Fibroblast of mammary gland (primary cell): ENCODE data around the gene ANKRA2.

Source experiments
- DNase-seq: peaks from one replicate; pipeline ENCODE4 v3.0.0-alpha.2; 2010; ENCODE audit warnings: low read depth
- H3K4me3 ChIP-seq: 2 replicates; pipeline ENCODE4 v1.5.1; 2011; ENCODE audit warnings: low read depth, mild to moderate bottlenecking, low read length, moderate library complexity; ENCODE audit not compliant: control insufficient read depth
- TF ChIP-seq, protein P1 (sequence below): conservative IDR thresholded peaks from 2 replicates; pipeline ENCODE4 v1.5.1; 2011; ENCODE audit warnings: low read depth, low read length, inconsistent platforms; ENCODE audit not compliant: control insufficient read depth, insufficient read depth

Gene ANKRA2

GRCh38 chr5:73587923-73588322 lies 22.5 kb upstream of the ANKRA2 start:
- no peak overlapping the region for H3K4me3 ChIP-seq
- no peak for DNase-seq
- TF ChIP-seq, protein P1, sequence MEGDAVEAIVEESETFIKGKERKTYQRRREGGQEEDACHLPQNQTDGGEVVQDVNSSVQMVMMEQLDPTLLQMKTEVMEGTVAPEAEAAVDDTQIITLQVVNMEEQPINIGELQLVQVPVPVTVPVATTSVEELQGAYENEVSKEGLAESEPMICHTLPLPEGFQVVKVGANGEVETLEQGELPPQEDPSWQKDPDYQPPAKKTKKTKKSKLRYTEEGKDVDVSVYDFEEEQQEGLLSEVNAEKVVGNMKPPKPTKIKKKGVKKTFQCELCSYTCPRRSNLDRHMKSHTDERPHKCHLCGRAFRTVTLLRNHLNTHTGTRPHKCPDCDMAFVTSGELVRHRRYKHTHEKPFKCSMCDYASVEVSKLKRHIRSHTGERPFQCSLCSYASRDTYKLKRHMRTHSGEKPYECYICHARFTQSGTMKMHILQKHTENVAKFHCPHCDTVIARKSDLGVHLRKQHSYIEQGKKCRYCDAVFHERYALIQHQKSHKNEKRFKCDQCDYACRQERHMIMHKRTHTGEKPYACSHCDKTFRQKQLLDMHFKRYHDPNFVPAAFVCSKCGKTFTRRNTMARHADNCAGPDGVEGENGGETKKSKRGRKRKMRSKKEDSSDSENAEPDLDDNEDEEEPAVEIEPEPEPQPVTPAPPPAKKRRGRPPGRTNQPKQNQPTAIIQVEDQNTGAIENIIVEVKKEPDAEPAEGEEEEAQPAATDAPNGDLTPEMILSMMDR = no peak

DNA sequence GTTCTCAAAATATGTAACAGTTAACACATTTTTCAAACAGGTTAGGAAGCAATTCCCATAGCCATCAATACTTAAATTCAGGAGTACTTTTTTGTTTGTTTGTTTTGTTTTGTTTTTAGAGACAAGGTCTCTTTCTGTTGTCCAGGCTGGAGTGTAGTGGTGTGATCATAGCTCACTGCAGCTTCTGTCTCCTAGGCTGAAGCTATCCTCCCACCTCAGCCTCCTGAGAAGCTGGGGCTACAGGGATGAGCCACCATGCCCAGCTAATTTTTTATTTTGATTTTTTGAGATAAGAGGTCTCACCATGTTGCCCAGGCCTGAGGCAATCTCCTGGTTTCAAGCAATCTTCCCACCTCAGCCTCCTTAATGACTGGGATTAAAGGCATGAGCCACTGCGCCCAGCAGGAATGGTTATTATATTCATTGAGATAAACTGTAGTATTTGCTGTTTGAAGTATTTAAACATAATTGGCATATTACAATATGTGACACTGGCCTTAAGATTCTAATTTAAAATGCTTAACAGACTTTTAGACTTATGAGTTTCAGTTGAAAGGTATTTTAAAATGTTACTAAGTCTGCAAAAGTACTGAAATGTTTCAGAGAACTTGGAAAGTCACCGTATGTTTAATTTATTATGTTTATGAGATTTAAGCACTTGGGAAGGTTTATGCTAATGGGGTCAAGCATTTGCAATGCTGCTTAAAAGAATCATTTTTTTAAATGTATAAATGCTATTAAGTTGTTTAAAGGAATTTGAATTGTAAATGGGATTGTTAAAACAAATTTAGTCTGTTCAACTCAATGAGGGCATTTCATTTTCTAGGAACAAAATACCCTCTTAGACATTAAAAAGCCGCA lies 17.1 kb upstream of the ANKRA2 start:
- DNase-seq = no peak
- TF ChIP-seq, protein P1 = no peak
- H3K4me3 ChIP-seq = no peak overlapping the region

DNA sequence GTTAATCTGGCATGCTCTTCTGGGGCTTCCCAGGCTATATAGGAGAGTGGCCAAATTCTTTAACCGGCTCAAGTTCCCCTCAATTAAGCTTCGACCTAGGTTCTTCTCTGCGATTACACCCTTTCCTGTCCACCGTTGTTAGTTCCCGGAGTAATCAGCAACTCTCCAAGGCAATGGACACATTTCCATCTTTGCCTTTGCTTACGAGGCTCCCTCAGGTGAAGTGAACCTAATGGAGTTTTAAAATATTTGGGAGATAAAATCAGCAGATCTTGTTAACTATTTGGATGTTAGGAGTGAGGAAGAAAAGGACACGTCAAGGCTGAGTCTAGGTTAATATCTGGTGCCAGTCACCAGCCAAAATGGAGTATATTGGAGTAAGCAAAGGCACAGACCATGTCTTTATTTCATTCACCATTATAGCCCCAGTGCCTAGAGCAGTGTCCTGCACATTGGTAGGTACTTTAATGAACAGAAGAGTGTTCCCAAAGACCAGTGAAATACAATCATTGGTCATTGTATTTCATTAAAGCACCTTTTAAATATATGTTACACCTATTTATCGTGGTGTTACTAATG lies 619 bp upstream of the ANKRA2 start:
- TF ChIP-seq, protein P1 = no peak
- H3K4me3 ChIP-seq = peak overlapping the region; percentile 99
- DNase-seq = no peak

DNA sequence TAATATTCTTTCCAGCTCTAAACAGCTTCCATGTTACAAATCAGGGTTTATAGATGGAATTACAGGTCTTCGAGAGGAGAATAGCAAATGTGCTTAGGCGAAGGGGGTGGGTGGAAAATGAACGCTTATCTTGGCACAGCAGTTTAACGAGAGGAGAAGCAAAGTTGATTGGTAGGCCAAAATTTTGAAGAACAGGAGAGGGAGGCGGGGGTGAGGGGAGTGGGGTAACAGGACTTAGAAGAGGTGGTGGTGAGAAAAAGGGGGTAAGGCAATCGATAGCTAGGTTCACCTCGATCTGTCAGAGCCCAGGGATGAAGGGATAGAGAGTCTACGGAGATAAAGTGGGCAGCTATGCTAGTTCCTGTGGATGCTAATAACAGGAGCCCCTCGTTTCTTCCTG lies 764 bp downstream of the ANKRA2 start:
- H3K4me3 ChIP-seq = peak overlapping the region; percentile 99
- peak; percentile 26 for DNase-seq
- TF ChIP-seq, protein P1 = no peak

GRCh38 chr5:73564018-73564417 lies 1.4 kb downstream of the ANKRA2 start:
- DNase-seq = peak; percentile 25
- peak overlapping the region; percentile 99 for H3K4me3 ChIP-seq
- TF ChIP-seq, protein P1 = no peak

DNA sequence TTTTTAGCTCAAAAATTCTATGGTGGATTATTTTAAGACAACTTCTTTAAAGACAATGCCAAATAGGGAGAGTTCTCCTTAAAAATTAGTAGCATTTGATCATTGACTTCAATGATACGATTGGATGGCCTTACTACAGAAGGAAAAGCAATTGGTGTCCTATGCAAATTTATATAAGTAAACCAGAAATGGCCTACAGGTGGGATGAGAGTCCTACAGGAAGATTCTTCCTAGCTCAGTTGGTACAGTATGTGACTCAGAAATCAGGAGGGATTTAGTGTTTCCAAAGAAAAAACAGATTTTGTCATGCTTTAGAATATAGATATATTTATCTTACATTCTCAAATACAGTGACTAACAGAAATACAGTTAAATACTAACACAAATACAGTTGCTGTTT lies 6.5 kb downstream of the ANKRA2 start:
- TF ChIP-seq, protein P1 = no peak
- DNase-seq = no peak
- no peak overlapping the region for H3K4me3 ChIP-seq
